K562 (cell line): ENCODE data around the gene IGF2BP3. TPM values are rescaled to one million over a fixed set of nuclear protein-coding genes. Genes with fewer than 3 reads are reported as not detected.
A peak's percentile ranks its signal among the peaks of the same experiment; 100 is the strongest.
"Not testable (repeated sequence)": the region's sequence is repeated elsewhere in the genome, so short reads cannot be mapped to it uniquely, and the experiment has no call there.

Experiments used
- ATAC-seq: fragments of 200-7000 bp; cut with Tn5 transposase; 3 replicates; pipeline ENCODE4 v1.9.1; 2020; ENCODE audit warnings: moderate library complexity
- BruUV-seq: library from RNA; stranded (reverse); fragments of 400-500 nt; replicated peaks from 2 replicates; lab custom pipeline; 2021; lab: Mats Ljungman, UMichigan
- CTCF ChIA-PET: fragments of 300-600 bp; formaldehyde crosslinking; extraction: SDS; loops from one replicate; lab custom pipeline; 2021; ENCODE audit warnings: low intra/inter-chr PET ratio; lab: Yijun Ruan, JAX
- POLR2A ChIA-PET: fragments of 300-600, 350-650 bp; sonication (Branson Sonifier 250); formaldehyde crosslinking; extraction: SDS; loops from one replicate; lab custom pipeline; 2021; ENCODE audit warnings: antibody characterized with exemption, inconsistent platforms; lab: Yijun Ruan, JAX
- DNase-seq, 4 experiments: peaks; one replicate each; pipeline versions ENCODE4 v3.0.0 to v3.0.0-alpha.2; 2011 to 2018; ENCODE audit warnings: low spot score in 3 of 4, mixed read lengths in 3 of 4; ENCODE audit errors: extremely low read depth in 1 of 4
- FAIRE-seq: peaks from 2 replicates; lab custom pipeline; 2011; peaks lifted over from hg19 to GRCh38; lab: Jason Lieb, UNC
- H2AFZ ChIP-seq: 2 replicates; pipeline ENCODE4 v1.6.0; 2011; ENCODE audit warnings: low read depth, low read length, control low read depth, inconsistent platforms
- H3K27ac ChIP-seq: fragments of 200-600 bp; 3 replicates; pipeline ENCODE4 v1.8.0; 2011; ENCODE audit warnings: low read depth, mild to moderate bottlenecking, control low read depth, inconsistent platforms, low read length, moderate library complexity, mixed read lengths; ENCODE audit errors: extremely low read depth
- H3K27me3 ChIP-seq, 2 experiments: fragments of 300-600 bp in 1 of 2; 2 replicates in 1 of 2; 3 replicates in 1 of 2; pipeline versions ENCODE4 v1.6.0 to v1.8.0; 2011; ENCODE audit warnings: inconsistent platforms in 2 of 2, low read length in 2 of 2, mild to moderate bottlenecking in 1 of 2, mixed read lengths in 1 of 2, moderate library complexity in 1 of 2; ENCODE audit not compliant: control insufficient read depth in 2 of 2, insufficient read depth in 2 of 2
- H3K36me3 ChIP-seq: fragments of 300-600 bp; 3 replicates; pipeline ENCODE4 v1.8.0; 2011; ENCODE audit warnings: mild to moderate bottlenecking, low read length, inconsistent platforms; ENCODE audit not compliant: control insufficient read depth, insufficient read depth
- H3K4me1 ChIP-seq, 2 experiments: fragments of 200-600 bp in 1 of 2; replicated peaks in 1 of 2; 2 replicates in 1 of 2; 3 replicates in 1 of 2; pipeline versions ENCODE4 v1.5.1 to v1.8.0; 2011; ENCODE audit warnings: inconsistent platforms in 2 of 2, low read length in 2 of 2, mild to moderate bottlenecking in 1 of 2, mixed read lengths in 1 of 2, moderate library complexity in 1 of 2; ENCODE audit not compliant: control insufficient read depth in 2 of 2, insufficient read depth in 2 of 2
- H3K4me2 ChIP-seq: 2 replicates; pipeline ENCODE4 v1.6.1; 2011; ENCODE audit warnings: low read length, control low read depth, inconsistent platforms, mixed read lengths; ENCODE audit not compliant: insufficient read depth
- H3K4me3 ChIP-seq: fragments of 200-600 bp; sonication (generic), shearing (Covaris generic); 2 replicates; pipeline ENCODE4 v1.5.1; 2016; ENCODE audit warnings: control low read depth, inconsistent platforms
- H3K79me2 ChIP-seq: fragments of 200-600 bp; 3 replicates; pipeline ENCODE4 v1.8.0; 2011; ENCODE audit warnings: low read length, inconsistent platforms; ENCODE audit not compliant: control insufficient read depth, insufficient read depth
- H3K9ac ChIP-seq, 2 experiments: 2 replicates each; pipeline versions ENCODE4 v1.6.0 to v1.6.1; 2011; ENCODE audit warnings: low read depth in 2 of 2, low read length in 2 of 2, control low read depth in 1 of 2, inconsistent platforms in 1 of 2, mild to moderate bottlenecking in 1 of 2, mixed read lengths in 1 of 2; ENCODE audit not compliant: insufficient read depth in 1 of 2
- H3K9me1 ChIP-seq: one replicate; pipeline ENCODE4 v1.6.0; 2011; ENCODE audit warnings: inconsistent platforms, mild to moderate bottlenecking, low read length, moderate library complexity; ENCODE audit not compliant: control insufficient read depth, insufficient read depth
- H3K9me3 ChIP-seq: replicated peaks from 2 replicates; pipeline ENCODE4 v1.5.1; 2011; ENCODE audit warnings: low read depth, low read length, inconsistent platforms; ENCODE audit not compliant: control insufficient read depth, insufficient read depth
- H4K20me1 ChIP-seq: replicated peaks from 2 replicates; pipeline ENCODE4 v1.6.1; 2011; ENCODE audit warnings: low read length, inconsistent platforms, mixed read lengths; ENCODE audit not compliant: control insufficient read depth, insufficient read depth
- NUFIP1 ChIP-seq: fragments of 450-650 bp; IDR thresholded peaks from 2 replicates; pipeline ENCODE4 v1.6.1; 2018; ENCODE audit not compliant: partially characterized antibody
- ZNF263 ChIP-seq: sonication (generic); formaldehyde crosslinking; IDR thresholded peaks from 2 replicates; pipeline ENCODE4 v1.8.0; 2022; ENCODE audit warnings: mild to moderate bottlenecking, missing genetic modification reagents, borderline replicate concordance
- WGBS: fragments of 100-300 bp; shearing (Covaris generic); methylation state at CpG from one replicate; pipeline ENCODE4 v1.1.6; 2016; ENCODE audit warnings: low coverage, mixed read lengths; ENCODE audit not compliant: insufficient coverage; ENCODE audit errors: missing lambda C conversion rate; 5-methylcytosine and 5-hydroxymethylcytosine counted together
- in situ Hi-C: fragments of 300-500 bp; cut with MboI; formaldehyde crosslinking; loops from 4 replicates; pipeline ENCODE4 v1.15.0; 2018; ENCODE audit warnings: inconsistent platforms, mixed read lengths
- intact Hi-C: fragments of 100-400 bp; cut with micrococcal nuclease; formaldehyde crosslinking; loops from 2 replicates; pipeline ENCODE4 v1.14.2; 2022
- polyA plus RNA-seq, 8 experiments: library from polyadenylated mRNA; depleted of rRNA in 4 of 8; stranded (reverse) in 5 of 8; unstranded in 3 of 8; fragments of >200 nt; fragmentation: Nextera tagmentation in 2 of 8; fragmentation: Illumina TruSeq in 1 of 8; extraction: Ambion mirVana in 2 of 8; extraction: Trizol in 1 of 8; gene quantifications; 2 replicates each; pipeline versions ENCODE4 v1.2.1 to v1.2.3, GENCODE V29; 2011 to 2014; ENCODE audit warnings: inconsistent platforms in 1 of 8, missing spikeins in 1 of 8
- total RNA-seq, 7 experiments: library from RNA; depleted of rRNA in 6 of 7; stranded (reverse); fragments of >200 nt in 6 of 7; fragmentation: Illumina TruSeq in 2 of 7; extraction: Trizol in 2 of 7; gene quantifications; 2 replicates each; pipeline versions ENCODE4 v1.2.1 to v1.2.3, GENCODE V29; 2011 to 2021; ENCODE audit warnings: low replicate concordance in 1 of 7
- TF ChIP-seq, protein P1 (sequence below): sonication (generic); formaldehyde crosslinking; IDR thresholded peaks from 2 replicates; pipeline ENCODE4 v1.8.0; 2022; ENCODE audit warnings: mild to moderate bottlenecking, missing genetic modification reagents

The IGF2BP3 gene
- total and polyA plus RNA-seq, 9 of the 15 experiments (the other 6 are each of a cell fraction or from before 2014, with no cell fraction given): 8.4 to 88.1 (median 61.2) TPM

DNA sequence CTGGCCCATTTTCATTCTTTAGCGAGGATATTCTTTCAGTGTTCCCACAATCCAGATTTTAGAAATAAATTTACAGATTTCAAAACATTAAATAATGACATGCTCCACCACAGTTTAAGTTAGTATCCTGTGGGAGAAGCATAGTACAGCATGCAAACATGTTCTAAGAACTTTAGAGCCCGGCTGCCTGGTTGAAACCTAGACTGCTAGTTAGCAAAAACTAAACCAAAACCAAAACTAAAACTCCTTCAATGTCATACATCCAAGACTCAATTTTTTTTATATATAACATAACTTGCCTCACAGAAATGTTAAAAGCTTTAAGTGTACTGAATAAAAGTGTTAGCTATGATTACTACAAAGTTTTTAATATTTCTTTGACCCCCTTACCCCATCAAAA is 44.5 kb upstream of the IGF2BP3 start (continued):
- TF ChIP-seq ZNF263 (CRISPR knock-in tag) (no peak), NUFIP1 (no peak)
- TF ChIP-seq, protein P1, sequence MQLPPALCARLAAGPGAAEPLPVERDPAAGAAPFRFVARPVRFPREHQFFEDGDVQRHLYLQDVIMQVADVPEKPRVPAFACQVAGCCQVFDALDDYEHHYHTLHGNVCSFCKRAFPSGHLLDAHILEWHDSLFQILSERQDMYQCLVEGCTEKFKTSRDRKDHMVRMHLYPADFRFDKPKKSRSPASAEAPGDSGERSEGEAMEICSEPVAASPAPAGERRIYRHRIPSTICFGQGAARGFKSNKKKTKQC (CRISPR knock-in tag): no peak

DNA sequence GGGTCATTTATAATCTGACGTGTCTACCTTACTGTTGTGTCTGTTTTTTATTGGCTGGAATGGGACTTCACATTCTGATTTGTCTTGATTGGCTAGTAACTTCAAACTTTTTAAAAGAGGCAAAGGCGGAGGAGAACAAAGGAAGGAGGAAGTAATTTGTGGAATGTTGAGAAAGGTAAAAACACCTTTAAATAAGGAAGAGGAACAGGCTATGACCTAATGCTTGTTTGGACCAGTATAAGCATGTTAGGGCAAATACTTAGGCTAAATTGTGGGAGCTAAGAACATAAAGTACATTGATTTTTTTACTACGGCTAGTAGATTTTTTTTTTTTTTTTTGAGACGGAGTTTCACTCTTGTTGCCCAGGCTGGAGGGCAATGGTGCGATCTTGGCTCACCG is 43.5 kb upstream of the IGF2BP3 start:
- CTCF ChIA-PET, H3K27me3 ChIP-seq, H3K27ac ChIP-seq, FAIRE-seq, H3K4me3 ChIP-seq, H3K9me3 ChIP-seq, ATAC-seq, H3K9me1 ChIP-seq, H4K20me1 ChIP-seq, H3K4me1 ChIP-seq, in situ Hi-C loops, H2AFZ ChIP-seq, intact Hi-C loops, H3K9ac ChIP-seq, DNase-seq, H3K4me2 ChIP-seq: not testable (repeated sequence)
- WGBS: 93% methylated on average over 4 of the region's 6 CpGs
- POLR2A ChIA-PET: interaction anchor here (0.6 kb wide), 1 partner anchor 219 kb away, joined by 3 read pairs; no protein-coding TSS in a partner anchor
- Histone ChIP-seq H3K79me2 (peaks cover 59% of the 10 kb centered on the region), H3K36me3 (peaks cover 90% of the 10 kb centered on the region)
- TSS peak; percentile 33 for BruUV-seq
